Suprapubic skin (tissue), 4 donors: ENCODE data around the gene MLXIPL.

Source experiments
- EP300 ChIP-seq: sonication (generic); formaldehyde crosslinking; IDR thresholded peaks from one replicate; pipeline ENCODE4 v1.6.1; 2017; ENCODE audit warnings: antibody characterized with exemption
- POLR2A ChIP-seq, 2 donors: fragments of 450-650 bp; IDR thresholded peaks; one replicate each; pipeline ENCODE4 v1.6.1; 2017; ENCODE audit warnings: antibody characterized with exemption in 2 of 2, mild to moderate bottlenecking in 2 of 2, moderate library complexity in 2 of 2
- POLR2AphosphoS5 ChIP-seq, 3 donors: sonication (generic); formaldehyde crosslinking; IDR thresholded peaks; one replicate each; pipeline ENCODE4 v1.6.1; 2017; ENCODE audit warnings: antibody characterized with exemption in 3 of 3
- TF ChIP-seq, protein P1 (sequence below), 2 donors: fragments of 200-600 bp in 1 of 2; fragments of 450-650 bp in 1 of 2; sonication (generic) in 1 of 2; IDR thresholded peaks; one replicate each; pipeline ENCODE4 v1.5.1; 2016 to 2019; ENCODE audit warnings: antibody characterized with exemption in 2 of 2, mild to moderate bottlenecking in 1 of 2, moderate library complexity in 1 of 2

- TF ChIP-seq, protein P1, sequence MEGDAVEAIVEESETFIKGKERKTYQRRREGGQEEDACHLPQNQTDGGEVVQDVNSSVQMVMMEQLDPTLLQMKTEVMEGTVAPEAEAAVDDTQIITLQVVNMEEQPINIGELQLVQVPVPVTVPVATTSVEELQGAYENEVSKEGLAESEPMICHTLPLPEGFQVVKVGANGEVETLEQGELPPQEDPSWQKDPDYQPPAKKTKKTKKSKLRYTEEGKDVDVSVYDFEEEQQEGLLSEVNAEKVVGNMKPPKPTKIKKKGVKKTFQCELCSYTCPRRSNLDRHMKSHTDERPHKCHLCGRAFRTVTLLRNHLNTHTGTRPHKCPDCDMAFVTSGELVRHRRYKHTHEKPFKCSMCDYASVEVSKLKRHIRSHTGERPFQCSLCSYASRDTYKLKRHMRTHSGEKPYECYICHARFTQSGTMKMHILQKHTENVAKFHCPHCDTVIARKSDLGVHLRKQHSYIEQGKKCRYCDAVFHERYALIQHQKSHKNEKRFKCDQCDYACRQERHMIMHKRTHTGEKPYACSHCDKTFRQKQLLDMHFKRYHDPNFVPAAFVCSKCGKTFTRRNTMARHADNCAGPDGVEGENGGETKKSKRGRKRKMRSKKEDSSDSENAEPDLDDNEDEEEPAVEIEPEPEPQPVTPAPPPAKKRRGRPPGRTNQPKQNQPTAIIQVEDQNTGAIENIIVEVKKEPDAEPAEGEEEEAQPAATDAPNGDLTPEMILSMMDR (IDR thresholded peaks at IDR 0.05): no peak
- TF ChIP-seq EP300 (no peak), POLR2AphosphoS5 (IDR thresholded peaks at IDR 0.05) (no peak), POLR2A (IDR thresholded peaks at IDR 0.05) (no peak)
Observed at GRCh38 chr7:73659983-73660382, 35.7 kb upstream of the MLXIPL start.
